ENCODE results near the gene DCAF15. TPM values are rescaled to one million over a fixed set of nuclear protein-coding genes. Genes with fewer than 3 reads are reported as not detected.

The DCAF15 gene
- total and polyA plus RNA-seq, 2 donors (not counting 3 experiments of a cell fraction or from before 2014, with no cell fraction given) = 41.9 to 42.4 TPM

DNA sequence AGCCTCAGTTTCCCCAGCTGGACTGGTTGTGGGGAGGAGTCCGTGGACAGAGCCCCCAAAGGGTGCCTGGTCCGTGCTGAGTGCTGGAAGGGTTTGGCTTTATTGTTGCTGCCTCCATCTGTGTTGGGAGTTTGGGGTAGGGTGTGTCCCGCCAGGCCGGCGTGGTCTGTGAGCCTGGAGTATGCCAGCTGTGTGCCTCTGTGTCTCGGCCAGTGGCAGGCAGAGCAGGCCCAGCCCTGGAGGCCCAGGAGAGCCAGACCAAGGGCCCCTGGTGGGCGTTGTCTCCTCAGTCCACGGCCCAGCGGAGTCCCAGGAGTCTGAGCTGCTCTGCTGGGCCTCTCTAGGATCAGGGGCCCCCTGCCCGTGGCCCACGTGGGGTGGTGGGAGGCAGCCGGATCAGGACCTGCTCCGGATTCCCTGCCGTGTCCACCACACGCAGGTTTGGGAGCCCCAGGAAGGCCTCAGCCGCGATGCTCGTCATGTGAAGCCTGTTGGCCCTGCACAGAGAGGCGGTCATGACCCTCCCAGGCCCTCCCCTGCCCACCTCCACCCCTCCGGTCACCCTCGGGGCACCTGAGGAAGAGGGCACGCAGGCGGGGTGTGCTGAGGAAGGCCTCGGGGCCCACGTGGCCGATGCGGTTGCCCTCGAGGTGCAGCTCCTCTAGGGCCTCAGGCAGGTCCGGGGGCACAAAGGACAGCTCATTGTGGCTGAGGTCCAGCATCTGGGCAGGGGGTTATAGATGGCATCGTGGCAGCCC, 20.7 kb upstream of the DCAF15 start:
- DNase-seq (ENCODE audit: low read depth, low spot score) (no peak), FAIRE-seq (no peak)
- dilution Hi-C loops (cut with MboI; ENCODE audit: extremely low pct_ligation_motif_present, low sequenced_read_pairs) = no loop called here
- Histone ChIP-seq H4K20me1 (replicated peaks; ENCODE audit: control insufficient read depth, extremely low read depth, insufficient read depth, low read length) (no peaks in the 10 kb centered on the region), H3K4me2 (ENCODE audit: insufficient read depth, low read length) (no peak overlapping the region), H3K4me1 (ENCODE audit: control insufficient read depth, extremely low read depth, insufficient read depth, low read length) (no peaks in the 10 kb centered on the region), H3K79me2 (ENCODE audit: control insufficient read depth, insufficient read depth, low read length) (no peaks in the 10 kb centered on the region), H3K9me1 (replicated peaks; ENCODE audit: control insufficient read depth, extremely low read depth, insufficient read depth, low read length) (no peaks in the 10 kb centered on the region), H3K36me3 (ENCODE audit: control insufficient read depth in 2 of 2, extremely low read depth in 1 of 2, insufficient read depth in 2 of 2, low read length in 2 of 2) (peaks cover 0 to 4% of the 10 kb centered on the region in 2 experiments), H2AFZ (ENCODE audit: low read depth, low read length) (no peak overlapping the region), H3K27me3 (ENCODE audit: control insufficient read depth in 2 of 2, insufficient read depth in 2 of 2, low read length in 2 of 2) (no peaks in the 10 kb centered on the region), H3K9ac (replicated peaks; ENCODE audit: extremely low read depth, insufficient read depth, low read length) (no peak overlapping the region), H3K9me3 (replicated peaks; ENCODE audit: control insufficient read depth, insufficient read depth, low read length) (no peaks in the 10 kb centered on the region), H3K4me3 (replicated peaks in 1 of 3; ENCODE audit: insufficient read depth in 1 of 3, low read depth in 1 of 3, low read length in 3 of 3) (no peak overlapping the region), H3K27ac (ENCODE audit: insufficient read depth, low read depth, low read length) (no peak overlapping the region)
- CTCF ChIA-PET = interaction anchor here (0.7 to 1.5 kb wide), 2 partner anchors 10 to 110 kb away, joined by 3 to 4 read pairs; no protein-coding TSS in a partner anchor
- intact Hi-C loops (cut with micrococcal nuclease) = no loop called here
- TF ChIP-seq, protein P1, sequence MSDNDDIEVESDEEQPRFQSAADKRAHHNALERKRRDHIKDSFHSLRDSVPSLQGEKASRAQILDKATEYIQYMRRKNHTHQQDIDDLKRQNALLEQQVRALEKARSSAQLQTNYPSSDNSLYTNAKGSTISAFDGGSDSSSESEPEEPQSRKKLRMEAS (IDR thresholded peaks at IDR 0.05; ENCODE audit: insufficient read depth, insufficient read length) = no peak
- no peak for TF ChIP-seq MYC (IDR thresholded peaks at IDR 0.05; ENCODE audit: low read depth, low read length)
- no peak for TF ChIP-seq POLR2A (IDR thresholded peaks at IDR 0.05; ENCODE audit: low read depth, low read length)
- no peak for TF ChIP-seq POLR2AphosphoS5 (IDR thresholded peaks at IDR 0.05; ENCODE audit: insufficient read depth, low read depth, low read length)
- TF ChIP-seq EZH2 (IDR thresholded peaks at IDR 0.05; ENCODE audit: borderline replicate concordance, low read depth, low read length, severe bottlenecking) = no peak
- TF ChIP-seq, protein P2, sequence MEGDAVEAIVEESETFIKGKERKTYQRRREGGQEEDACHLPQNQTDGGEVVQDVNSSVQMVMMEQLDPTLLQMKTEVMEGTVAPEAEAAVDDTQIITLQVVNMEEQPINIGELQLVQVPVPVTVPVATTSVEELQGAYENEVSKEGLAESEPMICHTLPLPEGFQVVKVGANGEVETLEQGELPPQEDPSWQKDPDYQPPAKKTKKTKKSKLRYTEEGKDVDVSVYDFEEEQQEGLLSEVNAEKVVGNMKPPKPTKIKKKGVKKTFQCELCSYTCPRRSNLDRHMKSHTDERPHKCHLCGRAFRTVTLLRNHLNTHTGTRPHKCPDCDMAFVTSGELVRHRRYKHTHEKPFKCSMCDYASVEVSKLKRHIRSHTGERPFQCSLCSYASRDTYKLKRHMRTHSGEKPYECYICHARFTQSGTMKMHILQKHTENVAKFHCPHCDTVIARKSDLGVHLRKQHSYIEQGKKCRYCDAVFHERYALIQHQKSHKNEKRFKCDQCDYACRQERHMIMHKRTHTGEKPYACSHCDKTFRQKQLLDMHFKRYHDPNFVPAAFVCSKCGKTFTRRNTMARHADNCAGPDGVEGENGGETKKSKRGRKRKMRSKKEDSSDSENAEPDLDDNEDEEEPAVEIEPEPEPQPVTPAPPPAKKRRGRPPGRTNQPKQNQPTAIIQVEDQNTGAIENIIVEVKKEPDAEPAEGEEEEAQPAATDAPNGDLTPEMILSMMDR (IDR thresholded peaks at IDR 0.05; ENCODE audit: extremely low read depth in 1 of 2, insufficient read depth in 1 of 2, low read depth in 1 of 2, low read length in 2 of 2) = no peak
- no peak for TF ChIP-seq GATA2 (IDR thresholded peaks at IDR 0.05; ENCODE audit: insufficient read depth, insufficient read length, low read depth, low read length)
- TF ChIP-seq JUN (IDR thresholded peaks at IDR 0.05; ENCODE audit: borderline replicate concordance, insufficient read depth, insufficient read length, low read depth) = no peak
- no peak for TF ChIP-seq FOS (IDR thresholded peaks at IDR 0.05; ENCODE audit: borderline replicate concordance, insufficient read depth, low read length)
- POLR2A ChIA-PET = interaction anchor here (0.6 kb wide), 1 partner anchor 22 kb away, joined by 8 read pairs; no protein-coding TSS in a partner anchor
- no TSS peak for BruUV-seq (replicated peaks)
